Measurements from ENCODE around the gene PCDH8.

The PCDH8 gene

GRCh38 chr13:52812941-52813340 lies 35.5 kb downstream of the PCDH8 start:
- DNase-seq (ENCODE audit: low read depth in 2 of 2): no peak

GRCh38 chr13:52811841-52812240 lies 36.6 kb downstream of the PCDH8 start:
- DNase-seq (ENCODE audit: low read depth in 2 of 2): no peak

DNA sequence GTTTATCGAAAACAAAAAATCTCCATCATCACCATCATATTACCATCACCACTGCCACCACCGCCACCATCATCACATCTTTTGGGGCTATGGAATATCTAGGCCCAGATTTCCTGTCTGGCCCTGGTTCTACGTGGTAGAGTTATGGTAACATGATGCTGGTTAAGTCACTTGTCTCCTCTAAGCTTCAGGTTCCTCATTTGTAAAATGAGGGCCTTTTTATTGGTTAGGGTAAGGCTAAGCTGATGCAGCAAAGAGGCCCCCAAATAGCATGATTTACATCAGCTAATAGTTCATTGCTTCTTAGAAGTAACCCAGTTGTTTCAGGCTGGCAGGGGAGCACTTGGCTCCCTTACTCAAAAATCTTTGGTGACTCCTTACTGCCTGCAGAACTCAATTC lies 37.9 kb downstream of the PCDH8 start:
- DNase-seq (ENCODE audit: low read depth in 2 of 2): no peak

GRCh38 chr13:52810011-52810410 lies 38.4 kb downstream of the PCDH8 start:
- DNase-seq (ENCODE audit: low read depth in 2 of 2): no peak

DNA sequence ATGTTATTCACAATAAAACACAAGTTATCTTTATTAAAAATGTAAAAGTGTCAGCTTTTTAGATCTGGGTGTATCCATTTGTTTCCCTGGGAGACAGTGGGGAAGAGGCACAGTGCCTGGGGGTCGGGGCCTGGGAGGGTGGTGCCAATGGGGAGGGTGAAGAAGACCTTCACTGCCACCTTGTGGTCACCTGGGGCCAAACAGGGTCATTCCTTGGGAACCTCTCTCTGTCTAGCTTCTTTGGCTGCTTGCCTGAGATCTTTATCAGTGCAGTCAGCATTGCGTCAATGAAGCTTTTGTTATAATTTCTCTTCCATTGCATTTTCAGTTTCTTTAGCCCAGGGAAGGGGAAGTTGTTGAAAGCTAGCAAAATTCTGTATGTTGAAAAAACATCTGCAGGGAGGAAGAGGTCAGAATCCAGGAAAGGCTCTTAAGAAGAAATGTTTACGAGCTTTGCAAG lies 39.1 kb downstream of the PCDH8 start:
- DNase-seq (ENCODE audit: low read depth in 2 of 2): peak in 1 of 2 donors; percentile 3

DNA sequence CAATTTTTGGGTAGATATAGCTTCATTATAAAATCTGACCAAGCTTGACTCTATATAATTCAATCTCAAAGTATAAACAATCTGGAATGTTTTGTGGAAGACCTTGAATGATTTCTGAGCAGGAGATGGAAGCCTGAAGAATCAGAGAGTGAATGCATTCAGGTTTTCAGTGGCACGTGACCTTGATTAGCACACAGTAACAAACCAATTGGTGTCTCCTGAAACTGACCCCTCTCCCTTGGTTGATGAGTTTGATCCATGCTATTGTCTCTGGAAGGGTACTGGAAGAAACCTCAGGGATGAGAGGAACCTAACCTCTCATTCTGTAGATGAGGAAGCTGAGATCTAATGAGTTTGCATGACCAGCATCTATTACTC lies 39.6 kb downstream of the PCDH8 start:
- no peak for DNase-seq (ENCODE audit: low read depth in 2 of 2)

GRCh38 chr13:52806029-52806428 lies 42.4 kb downstream of the PCDH8 start:
- no peak for DNase-seq (ENCODE audit: low read depth in 2 of 2)

- DNase-seq (ENCODE audit: low read depth in 2 of 2): no peak
Measured at GRCh38 chr13:52804202-52804641, 44.2 kb downstream of the PCDH8 start.

- DNase-seq (ENCODE audit: low read depth in 2 of 2): no peak
Measured at GRCh38 chr13:52800856-52801255, 47.6 kb downstream of the PCDH8 start.

DNA sequence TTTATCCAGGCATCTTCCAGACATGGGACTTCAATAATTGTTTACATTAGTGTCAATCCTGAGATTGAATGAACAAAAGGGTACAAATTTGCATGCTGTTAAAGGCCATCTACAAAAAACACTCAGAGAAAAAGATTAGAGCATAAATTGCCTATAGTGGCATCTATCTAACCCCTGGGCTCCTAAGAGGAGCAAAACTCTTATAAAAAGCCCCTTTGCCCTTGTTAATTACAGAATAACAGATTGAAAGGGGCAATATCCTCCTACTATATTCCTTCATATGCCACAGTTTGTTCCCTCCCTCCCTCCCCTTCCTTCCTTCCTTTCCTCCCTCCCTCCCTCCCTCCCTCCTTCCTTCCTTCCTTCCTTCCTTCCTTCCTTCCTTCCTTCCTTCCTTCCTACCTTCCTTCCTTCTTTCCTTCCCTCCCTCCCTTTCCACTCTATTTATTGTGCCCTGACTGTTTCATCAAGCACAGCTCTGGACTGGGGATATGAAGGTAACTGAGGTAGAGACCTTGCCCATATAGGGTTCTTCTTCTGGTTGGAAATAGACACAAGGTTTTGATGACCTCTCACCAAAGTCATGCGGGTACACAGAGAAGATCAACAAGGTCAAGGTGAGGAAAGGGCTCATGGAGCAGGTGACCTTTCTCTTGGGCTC lies 49.5 kb downstream of the PCDH8 start:
- DNase-seq (ENCODE audit: low read depth in 2 of 2): no peak

DNA sequence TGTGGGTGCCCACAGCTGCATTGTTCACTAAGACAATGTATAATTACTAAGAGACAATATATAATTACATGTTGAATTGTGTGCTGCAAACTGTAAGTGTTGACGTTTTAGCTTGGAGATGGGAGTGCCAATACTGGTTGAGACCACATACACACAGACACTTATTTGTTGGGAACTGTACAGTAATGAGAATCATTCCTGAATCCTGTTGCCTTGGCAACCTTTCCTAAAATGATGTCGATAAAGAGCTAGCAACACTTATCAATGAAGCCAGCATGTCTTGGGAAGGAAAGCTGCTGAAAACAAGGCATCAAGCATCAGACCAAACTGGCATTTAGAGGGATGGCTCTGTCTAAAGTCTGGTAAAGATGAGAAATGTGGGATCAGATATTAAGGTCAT lies 51.3 kb downstream of the PCDH8 start:
- DNase-seq (ENCODE audit: low read depth in 2 of 2): no peak

DNA sequence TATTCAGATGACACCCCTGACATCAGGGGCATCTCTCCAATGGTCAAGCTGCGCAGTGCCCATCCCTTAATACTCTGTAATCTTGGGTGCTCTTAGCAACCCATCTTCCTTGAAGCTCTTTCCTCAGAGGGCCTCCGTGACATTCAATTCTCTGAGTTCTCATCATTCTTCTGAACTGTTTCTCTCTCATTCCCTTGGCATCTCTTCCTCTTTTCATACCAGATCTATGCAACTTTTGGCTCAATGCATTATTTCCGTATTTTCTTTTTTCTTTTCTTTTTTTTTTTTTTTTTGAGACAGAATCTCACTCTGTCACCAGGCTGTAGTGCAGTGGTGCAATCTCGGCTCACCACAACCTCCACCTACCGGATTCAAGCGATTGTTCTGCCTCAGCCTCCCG lies 53.9 kb downstream of the PCDH8 start:
- no peak for DNase-seq (ENCODE audit: low read depth in 2 of 2)

DNA sequence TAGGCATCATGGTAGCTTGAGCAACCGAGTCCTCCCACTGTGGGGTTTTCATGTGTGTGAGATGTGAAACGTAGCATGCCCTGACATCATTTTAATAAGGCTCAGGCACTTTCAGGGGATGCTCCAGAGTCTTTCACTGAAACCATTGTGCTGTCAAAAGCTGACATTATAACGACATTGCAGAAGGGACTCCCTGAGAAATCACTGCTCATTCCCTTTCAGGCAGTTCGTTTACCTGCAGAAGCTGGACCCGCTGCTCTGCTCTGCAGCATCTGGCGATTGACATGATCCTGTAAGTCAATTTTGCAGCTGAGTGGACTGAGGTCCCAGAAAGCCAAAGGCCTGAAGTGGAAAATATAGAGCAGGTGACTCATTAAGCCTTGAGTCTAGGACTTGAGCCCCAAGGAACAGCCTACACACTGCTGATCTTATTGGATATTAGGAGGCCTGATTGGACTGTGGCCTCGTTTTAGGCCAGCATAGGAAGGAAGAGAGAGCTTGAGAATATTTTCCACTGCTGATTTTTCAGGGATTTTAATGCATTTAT lies 54.9 kb downstream of the PCDH8 start:
- no peak for DNase-seq (ENCODE audit: low read depth in 2 of 2)

Measured in stimulated activated CD8-positive, alpha-beta memory T cell treated with anti-CD3 and anti-CD28 coated beads, Interleukin-15, amount 100 ng/mL, for 4 hours (primary cell).